Kidney glomerular epithelial cell (primary cell): Measurements from ENCODE around the gene JUN.
"Not testable (repeated sequence)": the region's sequence is repeated elsewhere in the genome, so short reads cannot be mapped to it uniquely, and the experiment has no call there.

Source experiments
- DNase-seq: peaks from one replicate; lab custom pipeline; 2025; lab: John Stamatoyannopoulos, UW

JUN gene

GRCh38 chr1:58808077-58808476, 24.2 kb upstream of the JUN start:
- no peak for DNase-seq

- no peak for DNase-seq
These were observed 22.1 kb upstream of the JUN start for GRCh38 chr1:58805716-58806571.

GRCh38 chr1:58804853-58805565, 21.2 kb upstream of the JUN start:
- no peak for DNase-seq

GRCh38 chr1:58803858-58804257, 20.0 kb upstream of the JUN start:
- DNase-seq, result no peak

GRCh38 chr1:58802640-58803399, 19.0 kb upstream of the JUN start:
- no peak for DNase-seq

GRCh38 chr1:58801286-58801685, 17.4 kb upstream of the JUN start:
- DNase-seq, result not testable (repeated sequence)

- no peak for DNase-seq
These were observed 15.8 kb upstream of the JUN start for GRCh38 chr1:58799650-58800049.

GRCh38 chr1:58798910-58799442, 15.1 kb upstream of the JUN start:
- DNase-seq, result no peak

- no peak for DNase-seq
These were observed 12.6 kb upstream of the JUN start for GRCh38 chr1:58796416-58796815.

GRCh38 chr1:58794585-58794984, 10.7 kb upstream of the JUN start:
- no peak for DNase-seq

- no peak for DNase-seq
These were observed 9.0 kb upstream of the JUN start for GRCh38 chr1:58792846-58793245.

- no peak for DNase-seq
These were observed 7.3 kb upstream of the JUN start for GRCh38 chr1:58791106-58791505.

- DNase-seq, result no peak
These were observed 6.3 kb upstream of the JUN start for GRCh38 chr1:58789996-58790660.

- no peak for DNase-seq
These were observed 5.5 kb upstream of the JUN start for GRCh38 chr1:58789322-58789856.

GRCh38 chr1:58788259-58788658, 4.4 kb upstream of the JUN start:
- DNase-seq, result no peak

GRCh38 chr1:58786927-58787245, 3.0 kb upstream of the JUN start:
- no peak for DNase-seq

GRCh38 chr1:58786184-58786926, 2.5 kb upstream of the JUN start:
- no peak for DNase-seq

- DNase-seq, result peak; percentile 79
These were observed 1.7 kb upstream of the JUN start for GRCh38 chr1:58785442-58786058.

- DNase-seq, result peak; percentile 91
These were observed 1.1 kb upstream of the JUN start for GRCh38 chr1:58784758-58785441.
